SJSA1 (cell line): ENCODE results near the gene HS3ST3A1. TPM values are rescaled to one million over a fixed set of nuclear protein-coding genes. Genes with fewer than 3 reads are reported as not detected.
A peak's percentile ranks its signal among the peaks of the same experiment; 100 is the strongest.

Experiments
- DNase-seq, 2 experiments: peaks; one replicate each; pipeline ENCODE4 v3.0.0-alpha.2; 2015 to 2020; ENCODE audit warnings: low spot score in 2 of 2, low read depth in 1 of 2
- H3K27ac ChIP-seq: fragments of 250-450 bp; sonication (Bioruptor Pico); 2 replicates; pipeline ENCODE4 v1.5.1; 2020; ENCODE audit warnings: mild to moderate bottlenecking, moderate library complexity
- H3K27me3 ChIP-seq: fragments of 250-450 bp; sonication (Bioruptor Pico); replicated peaks from 2 replicates; pipeline ENCODE4 v1.5.1; 2020; ENCODE audit warnings: mild to moderate bottlenecking, moderate library complexity
- H3K36me3 ChIP-seq: fragments of 250-450 bp; sonication (Bioruptor Pico); 2 replicates; pipeline ENCODE4 v1.5.1; 2020; ENCODE audit warnings: mild to moderate bottlenecking
- H3K4me1 ChIP-seq: fragments of 250-450 bp; sonication (Bioruptor Pico); replicated peaks from 2 replicates; pipeline ENCODE4 v1.6.1; 2021; ENCODE audit warnings: mild to moderate bottlenecking
- H3K4me3 ChIP-seq: fragments of 250-450 bp; sonication (Bioruptor Pico); 2 replicates; pipeline ENCODE4 v1.5.1; 2020; ENCODE audit warnings: mild to moderate bottlenecking
- H3K9me3 ChIP-seq: fragments of 250-450 bp; sonication (Bioruptor Pico); replicated peaks from 2 replicates; pipeline ENCODE4 v1.5.1; 2020; ENCODE audit warnings: mild to moderate bottlenecking
- total RNA-seq: library from RNA; depleted of rRNA; stranded (reverse); fragments of >200 nt; shearing (Covaris generic); gene quantifications from 2 replicates; pipeline ENCODE4 v1.2.3, GENCODE V29; 2014; rRNA removed

Gene HS3ST3A1
- total RNA-seq, result 12.9 and 16.8 TPM in 2 replicates

GRCh38 chr17:13601776-13602551 is at the start of gene HS3ST3A1:
Gene HS3ST3A1 (minus strand): TSS chr17:13601929. CDS start chr17:13601129, 800 bp downstream.
- H3K4me3 ChIP-seq, result peak within 1 kb of the TSS; percentile 76
- no peaks in the 10 kb centered on the region for H3K27me3 ChIP-seq
- H3K4me1 ChIP-seq, result peaks cover 24% of the 10 kb centered on the region
- H3K9me3 ChIP-seq, result no peaks in the 10 kb centered on the region
- DNase-seq, result peak; percentile 78 to 84
- H3K36me3 ChIP-seq, result no peaks in the 10 kb centered on the region; the same call in 1 of the 2 replicates
- H3K27ac ChIP-seq, result peak within 1 kb of the TSS; percentile 67

- Histone ChIP-seq H3K27ac (no peak overlapping the region), H3K4me1 (peaks cover 20% of the 10 kb centered on the region), H3K4me3 (no peak overlapping the region), H3K36me3 (no peaks in the 10 kb centered on the region), H3K9me3 (no peaks in the 10 kb centered on the region), H3K27me3 (no peaks in the 10 kb centered on the region)
- DNase-seq, result peak in 1 of 2 experiments; percentile 40
These were observed 48.5 kb upstream of the HS3ST3A1 start for GRCh38 chr17:13650096-13650675.

- no peak for DNase-seq
These were observed 45.9 kb upstream of the HS3ST3A1 start for GRCh38 chr17:13647543-13648021.

GRCh38 chr17:13646969-13647542 is 45.3 kb upstream of the HS3ST3A1 start:
- no peaks in the 10 kb centered on the region for H3K27me3 ChIP-seq
- no peaks in the 10 kb centered on the region for H3K9me3 ChIP-seq
- H3K27ac ChIP-seq, result 0 out of 2 replicates have a peak overlapping the region, but pooled peaks have one; percentile 22
- H3K4me1 ChIP-seq, result peaks cover 20% of the 10 kb centered on the region
- H3K36me3 ChIP-seq, result no peaks in the 10 kb centered on the region
- DNase-seq, result no peak
- H3K4me3 ChIP-seq, result no peak overlapping the region

More at GRCh38 chr17:13647543-13648021, 45.9 kb upstream of the HS3ST3A1 start:
- Histone ChIP-seq H3K36me3 (no peaks in the 10 kb centered on the region), H3K4me1 (peaks cover 20% of the 10 kb centered on the region), H3K27ac (no peak overlapping the region), H3K27me3 (no peaks in the 10 kb centered on the region), H3K9me3 (no peaks in the 10 kb centered on the region), H3K4me3 (no peak overlapping the region)

- Histone ChIP-seq H3K27ac (peak overlapping the region; percentile 22; the same call in 1 of the 2 replicates), H3K27me3 (no peaks in the 10 kb centered on the region), H3K4me1 (peaks cover 20% of the 10 kb centered on the region), H3K36me3 (no peaks in the 10 kb centered on the region), H3K4me3 (no peak overlapping the region), H3K9me3 (no peaks in the 10 kb centered on the region)
- DNase-seq, result peak in 1 of 2 experiments; percentile 24
These were observed 44.7 kb upstream of the HS3ST3A1 start for GRCh38 chr17:13646411-13646810.

GRCh38 chr17:13643180-13643579 is 41.5 kb upstream of the HS3ST3A1 start:
- Histone ChIP-seq H3K27me3 (no peaks in the 10 kb centered on the region), H3K4me1 (peaks cover 22% of the 10 kb centered on the region), H3K4me3 (no peak overlapping the region), H3K27ac (no peak overlapping the region), H3K36me3 (no peaks in the 10 kb centered on the region), H3K9me3 (no peaks in the 10 kb centered on the region)
- no peak for DNase-seq

- Histone ChIP-seq H3K4me3 (no peak overlapping the region), H3K27me3 (no peaks in the 10 kb centered on the region), H3K27ac (no peak overlapping the region), H3K36me3 (no peaks in the 10 kb centered on the region), H3K4me1 (peaks cover 22% of the 10 kb centered on the region), H3K9me3 (no peaks in the 10 kb centered on the region)
- no peak for DNase-seq
These were observed 40.5 kb upstream of the HS3ST3A1 start for GRCh38 chr17:13642188-13642587.

- no peaks in the 10 kb centered on the region for H3K27me3 ChIP-seq
- H3K27ac ChIP-seq, result no peak overlapping the region
- H3K9me3 ChIP-seq, result no peaks in the 10 kb centered on the region
- DNase-seq, result no peak
- H3K4me1 ChIP-seq, result peaks cover 14% of the 10 kb centered on the region
- H3K36me3 ChIP-seq, result no peaks in the 10 kb centered on the region
- no peak overlapping the region for H3K4me3 ChIP-seq
These were observed 38.8 kb upstream of the HS3ST3A1 start for GRCh38 chr17:13640551-13640950.

GRCh38 chr17:13638855-13639458 is 37.2 kb upstream of the HS3ST3A1 start:
- Histone ChIP-seq H3K9me3 (no peaks in the 10 kb centered on the region), H3K27me3 (no peaks in the 10 kb centered on the region), H3K36me3 (no peaks in the 10 kb centered on the region), H3K27ac (peak overlapping the region; percentile 4; the same call in 1 of the 2 replicates), H3K4me3 (no peak overlapping the region), H3K4me1 (peaks cover 14% of the 10 kb centered on the region)
- DNase-seq, result peak; percentile 43 to 49

- no peaks in the 10 kb centered on the region for H3K9me3 ChIP-seq
- H3K36me3 ChIP-seq, result no peaks in the 10 kb centered on the region
- no peak overlapping the region for H3K27ac ChIP-seq
- peaks cover 14% of the 10 kb centered on the region for H3K4me1 ChIP-seq
- H3K27me3 ChIP-seq, result no peaks in the 10 kb centered on the region
- H3K4me3 ChIP-seq, result no peak overlapping the region
- DNase-seq, result no peak
These were observed 35.2 kb upstream of the HS3ST3A1 start for GRCh38 chr17:13636951-13637350.

GRCh38 chr17:13635951-13636350 is 34.2 kb upstream of the HS3ST3A1 start:
- Histone ChIP-seq H3K4me1 (peaks cover 14% of the 10 kb centered on the region), H3K4me3 (no peak overlapping the region), H3K27me3 (no peaks in the 10 kb centered on the region), H3K27ac (no peak overlapping the region), H3K36me3 (no peaks in the 10 kb centered on the region), H3K9me3 (no peaks in the 10 kb centered on the region)
- no peak for DNase-seq

- DNase-seq, result no peak
- no peak overlapping the region for H3K27ac ChIP-seq
- no peaks in the 10 kb centered on the region for H3K9me3 ChIP-seq
- no peaks in the 10 kb centered on the region for H3K36me3 ChIP-seq
- no peaks in the 10 kb centered on the region for H3K27me3 ChIP-seq
- H3K4me3 ChIP-seq, result no peak overlapping the region
- peaks cover 8% of the 10 kb centered on the region for H3K4me1 ChIP-seq
These were observed 32.3 kb upstream of the HS3ST3A1 start for GRCh38 chr17:13634021-13634420.

- Histone ChIP-seq H3K4me3 (no peak overlapping the region), H3K27ac (no peak overlapping the region), H3K36me3 (no peaks in the 10 kb centered on the region), H3K9me3 (no peaks in the 10 kb centered on the region), H3K27me3 (no peaks in the 10 kb centered on the region), H3K4me1 (peaks cover 8% of the 10 kb centered on the region)
- no peak for DNase-seq
These were observed 29.8 kb upstream of the HS3ST3A1 start for GRCh38 chr17:13631529-13631928.
